ENCODE results near the gene MCRS1.
A peak's percentile ranks its signal among the peaks of the same experiment; 100 is the strongest.
"Not testable (repeated sequence)": the region's sequence is repeated elsewhere in the genome, so short reads cannot be mapped to it uniquely, and the experiment has no call there.

MCRS1 gene

DNA sequence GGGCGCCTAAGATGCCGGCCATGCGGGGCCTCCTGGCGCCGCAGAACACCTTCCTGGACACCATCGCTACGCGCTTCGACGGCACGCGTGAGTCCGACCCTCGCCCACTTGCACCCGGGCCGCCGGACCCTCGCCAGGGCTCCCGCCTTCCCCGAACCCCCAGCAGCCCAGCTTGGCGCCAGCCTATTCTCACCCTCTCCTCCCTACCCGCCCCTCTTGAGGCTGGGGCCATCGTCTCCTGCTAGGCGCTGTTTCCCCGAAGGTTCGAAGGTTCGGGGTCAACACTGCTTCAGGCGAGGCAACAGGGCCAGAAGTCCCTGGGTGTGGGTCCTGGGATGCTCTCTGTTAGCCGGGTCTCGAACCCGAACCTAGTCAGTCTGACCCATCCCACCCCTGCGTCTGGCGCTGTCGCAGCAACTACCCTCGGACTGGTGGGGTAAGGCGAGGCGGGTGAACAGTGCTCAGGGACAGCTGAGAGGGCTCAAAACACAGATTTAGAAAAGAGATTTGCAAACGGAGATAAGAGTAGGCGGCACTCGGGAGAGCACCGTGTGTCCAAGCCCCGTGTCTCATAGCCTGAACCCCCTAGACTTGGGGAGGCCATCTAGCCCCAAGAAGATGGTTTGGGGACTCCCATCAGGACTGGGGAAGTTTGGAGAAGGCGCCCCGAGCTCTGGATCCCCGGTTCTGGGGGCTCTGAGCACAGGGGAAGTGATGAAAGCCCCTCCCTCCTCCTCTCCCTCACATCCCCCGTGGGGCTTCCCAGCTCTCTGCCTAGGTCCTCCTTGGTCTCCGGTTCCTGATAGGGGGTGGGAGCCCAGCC lies 28.3 kb downstream of the MCRS1 start:
- DNase-seq: no peak

DNA sequence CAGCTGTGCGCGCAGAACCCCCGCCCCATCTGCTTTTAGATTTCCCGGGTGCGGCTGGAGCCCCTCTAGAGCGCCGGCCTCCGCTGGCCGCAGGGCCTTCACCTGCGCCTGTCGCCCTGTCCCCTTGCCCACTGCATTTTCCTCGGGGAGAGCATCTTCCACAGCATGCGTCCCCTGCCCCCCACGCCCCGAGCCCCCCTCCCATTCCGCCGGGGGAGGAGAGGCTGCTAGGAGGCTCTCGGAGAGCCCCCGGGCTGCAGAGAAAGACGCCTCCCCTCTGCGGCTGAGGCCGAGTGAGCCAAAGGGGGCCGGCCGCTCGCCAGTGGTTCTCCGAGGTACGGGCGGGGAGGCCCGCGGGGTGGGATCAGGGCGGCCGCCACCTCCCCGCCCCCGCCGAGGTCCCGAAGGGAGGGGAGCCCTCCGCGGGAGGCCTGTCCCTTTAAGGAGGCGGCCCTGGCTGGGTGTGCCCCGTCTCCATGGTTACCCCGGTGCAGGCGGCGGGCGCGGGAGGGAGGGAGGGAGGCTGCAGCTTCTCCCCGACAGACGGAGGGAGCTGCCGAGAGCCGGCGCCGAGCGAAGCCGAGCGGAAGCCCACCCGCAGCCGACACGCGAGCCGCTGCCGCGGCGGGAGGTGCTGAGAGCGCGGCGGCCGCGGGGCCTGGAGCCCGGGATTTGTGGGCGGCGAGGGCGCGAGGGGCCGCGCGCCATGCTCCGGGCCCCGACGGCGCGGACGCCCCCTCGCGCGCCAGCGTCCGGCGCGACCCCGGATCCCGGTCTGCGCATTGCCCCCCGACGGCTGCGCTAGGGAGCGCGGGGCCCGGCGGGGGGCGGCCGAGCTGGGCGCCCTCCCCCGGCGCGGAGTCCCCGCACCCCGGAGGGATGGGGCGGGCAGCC lies 29.2 kb downstream of the MCRS1 start, which contains the start of gene KCNH3:
TSS of gene KCNH3 (plus strand) at position 521 of the 894 bp plus-strand sequence. CDS start 387 bp downstream, outside the sequence.
- DNase-seq: peak; percentile 85

GRCh38 chr12:49537752-49538509 lies 30.0 kb downstream of the MCRS1 start:
- peak; percentile 29 for DNase-seq

DNA sequence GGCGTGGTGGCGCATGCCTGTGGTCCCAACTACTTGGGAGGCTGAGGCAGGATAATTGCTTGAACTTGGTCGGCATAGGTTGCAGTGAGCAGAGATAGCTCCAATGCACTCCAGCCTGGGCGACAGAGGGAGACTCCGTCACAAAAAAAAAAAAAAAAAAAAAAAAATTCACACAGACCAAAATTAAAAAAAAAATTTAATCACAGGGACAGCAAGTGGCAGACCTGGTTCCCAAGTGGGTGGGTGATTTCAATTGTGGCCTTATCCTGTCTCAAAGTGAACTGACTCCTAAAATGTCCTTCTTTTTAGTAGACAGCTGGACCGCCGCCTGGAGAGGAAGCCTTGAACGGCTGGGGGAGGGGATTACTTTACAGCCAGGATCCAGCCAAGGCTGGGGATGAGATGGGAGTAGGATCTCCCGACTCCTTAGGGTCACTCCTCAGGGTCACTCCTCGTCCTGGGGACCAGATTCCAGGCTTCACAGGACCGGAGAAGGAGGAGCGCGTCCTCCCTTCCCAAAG lies 30.7 kb downstream of the MCRS1 start:
- no peak for DNase-seq

DNA sequence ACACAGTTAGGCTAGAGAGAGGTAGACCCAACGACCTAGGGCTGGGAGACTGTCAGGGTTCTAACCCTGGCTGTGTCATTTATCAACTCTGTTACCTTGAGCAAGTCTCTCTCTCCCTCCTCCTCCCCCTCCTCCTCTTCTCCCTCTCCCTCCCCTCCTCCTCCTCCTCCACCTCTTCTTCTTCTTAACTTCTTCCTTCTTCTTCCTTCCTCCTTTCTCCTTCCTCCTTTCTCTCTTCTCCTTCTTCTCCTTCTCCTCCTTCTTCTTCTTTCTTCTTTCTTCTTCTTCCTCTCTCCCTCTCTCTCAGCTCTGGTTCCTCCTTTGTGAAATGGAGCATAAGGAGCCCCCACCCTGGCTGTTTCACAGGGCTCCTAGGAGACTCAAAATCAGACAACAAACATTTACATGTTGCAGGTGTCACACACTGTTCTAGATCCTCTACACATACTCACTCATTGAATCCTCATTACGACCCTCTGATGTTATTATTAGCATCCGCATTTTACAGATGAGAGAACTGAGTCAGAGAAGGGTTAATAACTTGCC lies 31.3 kb downstream of the MCRS1 start:
- DNase-seq: no peak

DNA sequence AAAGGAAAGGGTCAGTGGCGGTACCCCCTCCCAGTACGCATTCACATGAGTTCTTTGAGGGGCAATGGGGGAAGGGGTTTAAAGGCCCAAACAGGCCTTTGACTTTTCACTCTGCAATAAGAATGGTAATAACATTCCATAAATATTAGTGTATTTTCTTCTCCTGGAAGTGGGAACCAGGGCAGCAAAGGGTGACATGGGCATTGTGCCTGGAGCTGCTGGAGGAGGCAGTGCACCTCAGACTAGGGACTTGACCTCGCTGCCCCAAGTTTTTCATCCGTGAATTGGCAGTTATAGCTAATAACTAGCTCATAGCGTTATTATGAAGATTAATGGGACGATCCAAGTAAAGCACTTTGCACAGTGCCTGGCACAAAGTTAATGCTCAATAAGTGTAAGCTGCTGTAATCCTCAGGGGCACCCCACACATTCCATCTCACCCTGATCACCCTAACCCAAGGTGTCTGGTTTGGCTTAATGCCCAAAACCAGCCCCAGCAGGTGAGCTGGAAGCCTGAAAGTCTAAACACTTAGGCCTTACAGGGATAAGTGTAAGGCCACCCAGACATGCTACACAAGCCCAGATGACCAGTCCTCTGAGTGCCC lies 31.9 kb downstream of the MCRS1 start:
- DNase-seq: no peak

GRCh38 chr12:49534731-49535278 lies 33.1 kb downstream of the MCRS1 start:
- DNase-seq: no peak

DNA sequence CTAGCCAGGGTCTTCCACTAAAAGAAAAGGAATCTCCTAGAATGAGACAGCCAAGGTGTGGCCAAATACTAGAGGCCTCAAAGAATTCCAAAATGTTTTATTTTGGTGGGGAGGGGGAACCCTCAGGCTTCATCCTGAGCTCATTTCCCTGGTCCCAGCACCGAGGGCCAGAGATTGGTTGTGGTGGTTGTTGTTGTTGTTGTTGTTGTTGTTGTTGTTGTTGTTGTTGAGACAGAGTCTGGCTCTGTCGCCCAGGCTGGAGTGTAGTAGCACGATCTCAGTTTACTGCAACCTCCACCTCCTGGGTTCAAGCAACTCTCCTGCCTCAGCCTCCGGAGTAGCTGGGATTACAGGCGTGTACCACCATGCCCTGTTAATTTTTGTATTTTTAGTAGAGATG lies 33.8 kb downstream of the MCRS1 start:
- DNase-seq: not testable (repeated sequence)

GRCh38 chr12:49533331-49533730 lies 34.6 kb downstream of the MCRS1 start:
- no peak for DNase-seq

- no peak for DNase-seq
Measured at GRCh38 chr12:49531745-49532144, 36.2 kb downstream of the MCRS1 start.

DNA sequence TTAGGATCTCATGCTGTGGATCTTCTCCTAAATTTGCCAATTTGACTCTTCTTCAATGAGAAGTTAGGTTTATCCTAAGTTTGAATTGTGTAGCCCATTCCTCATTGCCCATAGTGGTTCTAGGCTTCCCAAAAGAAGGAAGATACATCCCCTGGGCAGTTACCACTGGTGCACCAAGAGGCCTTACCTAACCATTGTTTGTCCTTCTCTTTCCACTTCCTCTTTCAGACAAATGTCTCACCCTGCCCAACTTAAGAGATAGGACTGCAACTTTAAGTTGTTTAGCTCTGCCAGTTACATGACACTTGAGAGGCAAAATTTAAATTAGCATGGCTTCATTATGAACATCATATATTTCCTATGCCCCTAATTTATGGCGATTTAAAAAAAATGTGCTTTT lies 38.5 kb downstream of the MCRS1 start:
- no peak for DNase-seq

DNA sequence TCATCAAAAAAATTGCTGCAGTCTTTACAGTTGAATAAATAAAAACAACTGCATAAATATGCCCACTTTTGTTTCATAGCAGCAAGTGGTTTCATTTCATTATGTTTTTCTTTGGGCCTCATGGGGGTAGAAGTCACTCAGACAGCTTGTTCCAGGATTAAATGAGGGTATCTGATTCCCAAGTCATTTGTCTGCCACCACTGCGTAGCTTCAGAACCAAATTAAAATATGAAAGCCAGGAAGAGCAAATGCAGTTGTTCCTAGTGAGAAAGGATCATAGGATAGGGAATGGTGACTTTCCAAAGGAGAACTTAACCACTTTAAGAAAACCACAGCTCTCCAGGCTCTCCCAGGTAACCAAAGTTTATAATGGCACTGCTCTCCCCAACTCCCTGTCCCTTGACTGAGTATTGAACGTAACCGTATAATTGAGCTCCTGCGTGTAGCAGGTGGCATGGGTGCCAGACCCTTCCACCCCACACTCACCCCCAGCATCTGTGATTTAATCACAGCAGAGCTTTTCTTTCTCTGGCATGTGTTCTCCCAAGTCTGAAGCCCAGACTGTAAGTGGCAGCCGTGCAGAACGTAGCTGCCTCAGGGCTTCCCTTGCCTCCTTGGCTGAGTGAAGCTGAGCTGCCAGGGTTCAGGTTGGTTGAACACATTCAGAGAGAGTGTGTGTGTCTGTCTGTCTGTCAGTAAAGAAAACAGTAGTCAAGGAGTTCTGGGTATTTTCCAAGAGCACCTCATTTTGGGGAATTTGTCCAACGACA lies 40.4 kb downstream of the MCRS1 start:
- DNase-seq: no peak

DNA sequence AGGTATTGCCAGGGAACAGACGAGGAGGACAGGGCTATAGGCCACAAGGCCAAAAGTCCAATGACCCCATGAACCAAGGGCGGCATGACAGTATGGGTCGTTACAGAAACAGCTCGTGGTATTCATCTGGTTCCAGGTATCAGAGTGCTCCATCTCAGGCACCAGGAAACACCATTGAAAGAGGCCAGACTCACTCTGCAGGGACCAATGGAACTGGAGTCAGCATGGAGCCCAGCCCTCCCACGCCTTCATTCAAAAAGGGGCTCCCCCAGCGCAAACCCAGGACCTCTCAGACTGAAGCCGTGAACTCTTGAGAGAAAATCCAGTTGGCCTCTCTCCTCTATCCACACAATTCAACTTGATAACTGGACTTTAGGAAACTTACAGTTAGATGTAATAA lies 42.0 kb downstream of the MCRS1 start:
- no peak for DNase-seq

DNA sequence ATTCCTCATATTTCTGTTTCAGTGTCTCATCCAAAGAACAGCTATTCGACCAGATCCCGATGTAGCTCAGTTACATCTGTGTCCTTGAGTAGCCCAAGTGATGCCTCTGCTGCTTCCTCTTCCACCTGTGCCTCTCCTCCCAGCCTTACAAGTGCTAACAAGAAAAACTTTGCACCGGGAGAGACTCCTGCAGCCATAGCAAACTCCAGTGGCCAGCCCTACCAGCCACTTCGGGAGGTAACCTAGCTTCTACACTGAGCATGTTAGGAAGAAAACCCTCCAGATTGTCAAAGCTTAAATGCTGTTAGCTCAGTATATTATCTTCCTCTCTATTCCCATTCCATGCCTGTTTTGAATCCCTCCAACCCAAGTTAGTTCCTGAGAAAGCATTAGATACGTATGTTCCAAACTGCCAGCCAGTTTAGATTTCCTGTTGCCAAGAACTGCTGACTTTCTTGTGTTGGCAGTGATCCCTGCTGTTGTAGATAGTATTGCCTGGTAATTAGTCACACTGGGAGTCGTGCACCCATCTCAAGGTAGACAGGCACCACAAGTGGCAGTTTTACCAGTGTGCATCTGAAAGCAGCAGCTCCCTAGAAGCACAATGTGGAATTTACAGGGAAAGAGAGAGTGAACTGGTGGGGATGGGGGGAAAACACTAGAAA lies 43.1 kb downstream of the MCRS1 start:
- no peak for DNase-seq

- no peak for DNase-seq
Measured at GRCh38 chr12:49521389-49521788, 46.6 kb downstream of the MCRS1 start.

- no peak for DNase-seq
Measured at GRCh38 chr12:49519574-49519936, 48.4 kb downstream of the MCRS1 start.

DNA sequence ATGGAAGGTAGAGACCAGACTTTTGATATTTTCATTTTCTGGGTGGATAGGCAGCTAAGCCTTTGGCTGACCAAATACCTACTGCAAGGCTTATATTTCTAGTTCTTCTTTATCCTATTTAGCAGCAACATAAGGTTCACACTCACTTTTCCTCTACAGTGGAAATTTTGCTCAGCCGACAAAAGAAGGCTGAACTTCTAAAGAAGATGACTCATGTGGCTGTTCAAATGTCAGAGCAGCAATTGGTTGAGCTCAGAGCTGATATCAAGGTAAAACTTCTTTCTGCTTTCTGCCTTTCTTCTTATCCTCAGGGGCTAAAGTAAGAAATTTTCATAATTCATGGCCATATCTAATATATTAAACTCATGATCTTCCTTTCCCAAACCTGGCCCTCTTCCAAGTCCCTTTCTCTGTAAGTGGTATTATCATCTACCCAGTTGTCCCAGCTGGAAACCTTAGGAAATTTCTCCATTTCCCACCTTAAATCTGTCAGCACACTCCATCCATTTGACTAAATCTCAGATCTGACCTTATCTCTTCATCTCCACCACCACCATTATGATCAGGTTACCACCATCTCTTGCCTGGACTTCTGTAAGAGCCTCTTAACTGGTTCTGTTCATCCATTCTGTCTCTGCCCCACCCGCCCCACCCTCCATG lies 48.9 kb downstream of the MCRS1 start:
- DNase-seq: no peak

- no peak for DNase-seq
Measured at GRCh38 chr12:49515266-49515665, 52.7 kb downstream of the MCRS1 start.

DNA sequence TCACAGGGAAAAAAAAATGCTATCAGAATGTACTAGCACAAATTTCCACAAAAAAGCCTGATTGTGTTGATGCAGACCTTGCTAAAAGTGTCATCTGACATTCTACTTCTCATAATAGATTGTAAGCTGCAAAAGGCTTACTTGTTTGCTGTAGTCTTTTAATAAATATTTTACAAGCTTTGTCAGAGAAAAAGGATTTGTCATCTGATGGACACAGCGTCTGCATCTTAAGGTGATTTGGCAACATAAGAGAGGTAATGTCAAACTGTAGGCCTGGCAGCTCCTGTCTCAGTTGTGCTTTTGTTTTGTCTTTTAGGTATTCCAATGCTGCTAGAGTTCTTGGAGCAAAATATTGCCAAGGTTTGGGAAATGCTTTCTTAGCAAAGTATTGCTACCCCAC lies 55.4 kb downstream of the MCRS1 start:
- DNase-seq: no peak

DNA sequence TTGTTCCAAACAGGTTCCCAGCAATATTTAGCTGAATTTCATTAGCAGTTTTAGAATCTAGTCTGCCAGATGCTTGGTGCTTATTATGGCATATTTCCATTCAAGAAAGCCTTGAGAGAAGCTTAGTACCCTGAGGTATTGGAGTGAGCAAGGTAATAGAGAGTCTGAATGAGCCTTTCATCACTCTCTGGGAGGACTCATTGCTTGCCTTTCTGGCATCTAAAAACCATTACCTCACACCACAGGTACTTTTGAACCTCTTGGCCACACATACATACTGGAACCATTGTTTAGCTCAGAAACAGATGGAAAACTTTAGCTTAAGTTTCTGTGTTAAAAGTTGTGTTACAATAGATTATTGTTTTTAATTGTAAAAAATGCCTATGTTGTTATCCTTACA lies 56.5 kb downstream of the MCRS1 start:
- DNase-seq: no peak

Data from stimulated activated naive CD4-positive, alpha-beta T cell treated with Interleukin-2 at 50 U/mL for 16 hours (primary cell).